Endometrial microvascular endothelial cells (primary cell): ENCODE data around the gene ADRA2B. TPM values are rescaled to one million over a fixed set of nuclear protein-coding genes. Genes with fewer than 3 reads are reported as not detected.
"Not testable (repeated sequence)": the region's sequence is repeated elsewhere in the genome, so short reads cannot be mapped to it uniquely, and the experiment has no call there.

Experiments
- in situ Hi-C: cut with HindIII; loops from 2 replicates; pipeline ENCODE4 v1.10.0; 2017; ENCODE audit warnings: low sequenced_read_pairs, low pct_unique_long_range_greater_than_20kb; ENCODE audit errors: inconsistent ontology term
- total RNA-seq: library from RNA; depleted of rRNA; stranded (reverse); fragments of >200 nt; gene quantifications from one replicate; pipeline ENCODE4 v1.2.3, GENCODE V29; 2015; ENCODE audit errors: inconsistent ontology term

The ADRA2B gene
- total RNA-seq, 1 donor from 2014 or later: not detected

- in situ Hi-C loops: no loop called here
Observed at GRCh38 chr2:96097951-96098823, 18.2 kb downstream of the ADRA2B start.

DNA sequence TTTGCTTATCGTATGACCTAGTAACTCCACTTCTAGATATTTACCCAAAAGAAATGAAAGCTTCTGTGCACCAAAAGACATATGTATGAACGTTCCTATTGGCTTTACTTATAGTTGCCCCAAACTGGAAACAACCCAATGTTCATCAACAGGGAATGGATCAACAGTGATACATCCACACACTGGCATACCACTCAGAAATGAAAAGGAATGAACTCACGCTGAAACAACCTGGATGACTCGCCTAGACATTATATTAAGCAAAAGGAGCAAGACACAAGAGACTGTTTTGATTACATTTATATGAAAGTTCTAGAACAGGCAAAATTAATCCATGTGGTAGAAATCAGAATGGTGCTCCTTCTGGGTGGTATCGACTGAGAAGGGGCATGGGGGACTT, 18.9 kb downstream of the ADRA2B start:
- in situ Hi-C loops: no loop called here

DNA sequence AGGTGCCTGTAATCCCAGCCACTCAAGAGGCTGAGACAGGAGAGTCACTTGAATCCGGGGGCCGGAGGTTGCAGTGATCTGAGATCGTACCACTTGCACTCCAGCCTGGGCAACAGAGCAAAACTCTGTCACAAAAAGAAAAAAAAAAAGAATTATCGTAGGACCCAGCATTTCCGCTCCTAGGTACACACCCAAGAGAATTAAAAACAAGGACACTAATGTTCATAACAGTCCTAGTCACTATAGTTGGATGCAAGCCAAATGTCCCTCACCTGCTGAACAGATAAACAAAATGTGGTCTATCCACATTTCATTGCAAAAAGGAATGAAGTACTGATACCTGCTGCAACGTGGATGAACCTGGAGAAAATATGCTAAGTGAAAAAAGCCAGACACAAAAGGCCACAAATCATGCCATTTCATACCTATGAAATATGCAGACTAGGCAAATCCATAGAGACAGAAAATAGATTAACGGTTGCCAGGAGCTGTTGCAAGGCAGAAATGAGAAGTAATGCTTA, 21.2 kb downstream of the ADRA2B start:
- in situ Hi-C loops: no loop called here

DNA sequence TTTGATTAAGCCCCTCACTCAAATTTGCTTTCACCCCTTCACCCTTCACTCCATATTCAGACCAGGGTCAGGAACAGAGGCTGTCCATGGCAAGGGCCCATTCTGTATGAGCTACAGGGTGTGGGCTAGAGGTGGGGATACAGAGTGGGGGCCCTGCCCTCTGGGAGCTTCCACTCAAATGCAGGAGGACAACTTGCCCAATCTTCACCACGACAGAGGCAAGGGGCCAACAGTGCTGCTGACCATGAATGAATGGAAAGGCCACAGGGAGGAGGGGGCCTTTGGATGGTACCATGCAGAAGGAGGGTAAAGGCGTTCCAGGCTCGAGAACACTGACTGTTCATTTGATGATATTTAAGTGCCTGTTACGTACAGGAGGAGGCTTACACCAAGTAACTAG, 22.8 kb downstream of the ADRA2B start:
- in situ Hi-C loops: no loop called here

DNA sequence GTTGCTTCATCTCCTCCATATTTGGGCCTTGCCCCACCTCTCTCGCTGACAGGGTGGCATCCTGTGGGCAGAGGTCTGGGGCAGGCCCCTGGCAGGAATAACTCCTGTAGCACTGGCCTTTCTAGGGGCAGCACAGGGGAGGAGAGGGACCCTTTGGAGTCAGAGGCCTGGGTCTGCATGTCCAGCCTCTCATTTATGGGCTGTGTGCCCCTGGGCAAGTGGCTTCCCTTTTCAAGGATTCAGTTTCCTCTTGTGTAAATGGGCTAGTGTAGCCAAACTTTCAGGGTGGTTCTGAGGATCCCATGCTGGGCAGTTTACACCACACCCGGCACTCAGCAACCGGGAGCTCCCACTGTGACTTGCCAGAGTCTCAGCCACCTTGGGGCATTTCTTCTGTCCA, 23.4 kb downstream of the ADRA2B start:
- in situ Hi-C loops: no loop called here

DNA sequence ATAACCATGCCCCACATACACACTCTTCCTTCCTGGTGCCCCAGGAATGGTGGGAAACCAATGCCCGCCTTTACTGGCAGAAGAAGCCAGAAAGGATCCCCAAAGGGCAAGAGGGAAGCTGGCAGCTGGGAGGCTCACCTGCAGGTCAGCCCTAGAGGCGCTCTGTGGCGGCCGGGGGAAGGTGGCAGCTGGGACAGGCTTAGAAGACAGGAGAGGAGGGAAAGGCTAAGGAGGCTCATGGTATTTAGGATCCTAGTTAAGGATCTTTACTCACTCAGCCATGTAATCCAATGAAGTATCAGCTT, 23.8 kb downstream of the ADRA2B start:
- in situ Hi-C loops: no loop called here

- in situ Hi-C loops: no loop called here
Observed at GRCh38 chr2:96091711-96092572, 24.4 kb downstream of the ADRA2B start.

DNA sequence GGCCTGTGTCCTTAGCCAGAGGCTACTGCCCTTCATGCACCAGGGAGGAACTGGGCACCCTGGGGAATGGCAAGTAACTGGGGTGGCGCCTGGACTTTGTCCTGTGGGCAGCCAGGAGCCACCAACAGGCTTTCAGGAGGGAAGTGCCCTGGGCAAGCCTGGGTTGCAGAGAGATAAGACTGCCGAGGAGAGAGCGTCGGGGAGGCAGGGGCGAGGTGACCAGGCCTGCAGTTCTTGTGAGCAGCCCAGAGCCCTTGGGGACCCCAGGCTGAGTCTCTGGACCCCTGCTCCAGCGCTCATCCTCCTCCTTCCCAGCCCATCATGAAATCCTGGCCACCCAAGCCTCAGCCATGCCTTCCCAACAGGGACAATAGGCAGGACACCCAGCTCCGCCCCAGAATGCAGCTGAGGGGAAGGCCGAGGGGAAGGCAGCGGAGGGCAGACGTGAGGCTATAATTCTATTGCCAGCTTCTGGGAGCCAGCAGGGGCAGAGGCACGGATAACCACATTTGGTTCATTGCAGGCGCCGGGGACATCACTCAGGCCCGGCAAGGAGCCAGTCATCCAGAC, 25.1 kb downstream of the ADRA2B start:
- in situ Hi-C loops: no loop called here

- in situ Hi-C loops: no loop called here
Observed at GRCh38 chr2:96090196-96090926, 26.0 kb downstream of the ADRA2B start.

- in situ Hi-C loops: no loop called here
Observed at GRCh38 chr2:96089356-96090195, 26.8 kb downstream of the ADRA2B start.

DNA sequence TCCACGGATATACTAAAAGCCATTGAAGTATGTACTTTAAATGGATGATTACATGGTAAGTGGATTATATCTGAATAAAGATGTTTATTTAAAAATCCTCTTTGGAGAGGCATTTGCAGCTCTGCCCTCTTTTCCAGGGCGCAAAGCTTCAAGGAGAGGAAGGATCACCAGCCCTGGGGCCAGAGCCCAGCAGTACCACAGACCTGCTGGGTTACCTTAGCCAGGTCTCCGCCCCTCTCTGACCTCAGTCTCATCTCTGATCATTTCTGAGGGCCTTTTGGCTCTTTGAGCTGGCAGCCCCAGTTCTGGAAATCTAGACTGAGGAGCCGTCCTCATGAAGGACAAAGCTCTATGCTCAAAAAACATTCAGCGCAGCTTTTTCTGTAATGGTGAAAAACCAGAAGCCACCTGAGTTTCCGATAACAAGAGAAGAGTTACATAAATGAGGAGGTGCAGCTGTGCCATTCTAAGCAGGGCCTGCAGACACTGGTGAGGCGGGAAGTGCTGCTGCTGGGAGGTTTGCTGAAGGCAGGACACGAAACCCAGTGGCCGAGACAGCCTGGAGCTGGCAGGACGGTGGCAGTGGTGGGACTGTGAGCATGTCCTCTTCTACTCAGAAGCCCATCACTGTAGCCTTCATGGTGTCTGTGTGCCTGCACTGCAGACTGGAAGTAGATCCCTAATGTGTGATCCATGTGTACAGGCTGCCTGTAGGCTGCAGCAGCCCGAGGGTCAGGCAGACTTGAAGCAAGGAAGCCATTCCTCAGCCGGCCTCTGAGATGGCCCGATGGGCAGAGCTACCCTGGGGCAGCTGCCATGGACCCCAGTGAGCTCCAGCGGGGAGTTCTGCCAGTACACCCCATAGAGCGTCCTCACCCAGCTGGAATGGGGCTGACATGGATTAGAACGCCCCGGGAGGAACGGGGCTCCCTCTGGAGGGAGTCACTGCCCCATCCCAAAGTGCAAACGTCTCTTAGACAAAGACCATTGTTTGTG, 27.7 kb downstream of the ADRA2B start:
- in situ Hi-C loops: no loop called here

GRCh38 chr2:96087130-96087529, 29.2 kb downstream of the ADRA2B start:
- in situ Hi-C loops: no loop called here

- in situ Hi-C loops: no loop called here
Observed at GRCh38 chr2:96085541-96086355, 30.6 kb downstream of the ADRA2B start.

DNA sequence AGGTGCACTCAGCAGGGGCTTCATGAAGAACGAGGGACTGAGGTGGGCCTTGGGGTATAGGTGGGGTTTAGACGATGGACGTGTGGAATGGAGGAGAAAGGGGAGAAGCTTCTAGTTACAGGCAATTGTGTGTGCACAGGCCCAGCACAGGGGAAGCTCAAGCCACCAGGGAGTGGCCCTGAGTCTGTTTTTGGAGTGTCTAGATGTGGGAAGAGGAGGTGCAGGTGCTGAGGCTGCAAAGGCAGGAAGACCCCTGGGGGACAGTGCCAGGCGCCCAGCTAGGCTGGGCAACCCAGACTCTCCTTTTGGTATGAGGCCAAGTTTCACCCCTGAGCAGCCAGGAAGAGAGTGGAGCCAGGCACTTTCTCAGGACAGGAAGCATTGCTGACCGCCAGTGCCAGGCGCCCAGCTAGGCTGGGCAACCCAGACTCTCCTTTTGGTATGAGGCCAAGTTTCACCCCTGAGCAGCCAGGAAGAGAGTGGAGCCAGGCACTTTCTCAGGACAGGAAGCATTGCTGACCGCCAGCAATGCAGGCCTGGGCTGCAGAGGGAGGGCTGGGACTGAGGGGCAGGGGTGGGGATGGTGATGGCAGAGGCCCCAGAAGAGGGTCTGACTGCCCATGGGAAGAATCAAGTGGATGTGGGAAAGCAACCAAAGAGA, 31.4 kb downstream of the ADRA2B start:
- in situ Hi-C loops: not testable (repeated sequence)

DNA sequence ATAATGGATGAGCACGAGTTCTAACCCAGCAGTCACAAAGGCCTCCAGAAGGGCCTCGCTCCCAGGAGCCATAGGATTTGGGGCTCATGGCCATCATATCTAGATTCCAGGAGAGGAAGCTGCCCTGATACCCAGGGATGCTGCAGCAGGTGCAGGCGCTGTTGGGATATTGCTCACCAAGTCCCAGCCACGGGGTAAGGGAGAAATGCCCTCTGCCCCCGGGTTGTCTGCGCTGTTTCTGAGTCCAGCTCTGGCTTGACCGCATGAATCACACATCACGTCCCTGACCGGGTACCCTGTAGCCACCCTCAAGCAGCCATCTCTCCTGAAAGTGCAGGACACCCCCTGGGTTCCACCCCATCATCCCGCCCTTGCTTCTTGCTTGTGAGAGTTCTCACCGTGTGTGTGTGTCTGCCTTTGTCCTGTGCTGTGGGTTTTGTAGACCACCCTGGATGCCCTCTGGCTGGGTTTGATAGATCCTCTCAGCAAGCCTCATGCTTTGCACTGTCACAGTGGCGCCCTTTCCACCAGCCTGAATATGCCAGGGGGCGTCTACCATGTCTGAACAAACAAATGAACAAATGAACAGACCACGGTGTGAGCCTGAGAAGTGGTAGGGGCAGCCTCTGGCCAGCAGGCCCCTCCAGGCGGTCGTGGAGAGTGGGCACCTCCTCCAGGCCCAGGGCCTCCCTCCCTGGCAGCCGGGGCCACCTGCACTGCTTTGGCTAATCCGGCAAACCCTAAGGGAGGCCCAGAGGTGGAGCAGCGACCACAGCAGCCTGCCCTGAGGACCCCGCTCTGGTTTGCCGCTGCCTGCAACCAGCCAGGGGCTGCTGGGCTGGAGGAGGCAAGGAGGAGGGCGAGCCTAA, 32.1 kb downstream of the ADRA2B start:
- in situ Hi-C loops: no loop called here
